Activated naive CD4-positive, alpha-beta T cell treated with anti-CD3 and anti-CD28 coated beads for 36 hours (primary cell): ENCODE data around the gene ATOH8. TPM values are rescaled to one million over a fixed set of nuclear protein-coding genes. Genes with fewer than 3 reads are reported as not detected.

Experiments
- CTCF ChIA-PET: fragments of 350-600 bp; sonication (Branson Sonifier 250); formaldehyde crosslinking; loops from one replicate; lab custom pipeline; 2021; ENCODE audit warnings: antibody characterized with exemption; lab: Charles Lee
- DNase-seq: peaks from one replicate; pipeline ENCODE4 v3.0.0-alpha.2; 2020
- H3K27ac Mint-ChIP-seq: one replicate; pipeline ENCODE4 v1.8.0; 2021; ENCODE audit warnings: mild to moderate bottlenecking, mixed read lengths
- H3K27me3 Mint-ChIP-seq: one replicate; pipeline ENCODE4 v1.8.0; 2021; ENCODE audit warnings: low read depth, mixed read lengths
- H3K36me3 Mint-ChIP-seq: one replicate; pipeline ENCODE4 v1.8.0; 2021; ENCODE audit warnings: low read depth, mixed read lengths
- H3K4me1 Mint-ChIP-seq: one replicate; pipeline ENCODE4 v1.8.0; 2021; ENCODE audit warnings: low read depth, mixed read lengths
- H3K4me3 Mint-ChIP-seq: one replicate; pipeline ENCODE4 v1.8.0; 2021; ENCODE audit warnings: mild to moderate bottlenecking, moderate library complexity, mixed read lengths
- H3K9me3 Mint-ChIP-seq: one replicate; pipeline ENCODE4 v1.8.0; 2021; ENCODE audit warnings: mixed read lengths
- intact Hi-C: fragments of 100-400 bp; cut with micrococcal nuclease; formaldehyde crosslinking; loops from one replicate; pipeline ENCODE4 v1.15.1; 2023
- total RNA-seq, 2 experiments: library from RNA; stranded (reverse); gene quantifications; one replicate each; pipeline ENCODE4 v1.2.3, GENCODE V29; 2021

The ATOH8 gene
- total RNA-seq, 2 experiments from 2014 or later = not detected

GRCh38 chr2:85778646-85779379 is 25.0 kb downstream of the ATOH8 start:
- intact Hi-C loops = no loop called here
- Mint-ChIP-seq H3K27ac (no peak overlapping the region), H3K9me3 (no peaks in the 10 kb centered on the region), H3K4me1 (no peaks in the 10 kb centered on the region), H3K4me3 (no peak overlapping the region), H3K27me3 (peaks cover 2% of the 10 kb centered on the region), H3K36me3 (no peaks in the 10 kb centered on the region)
- CTCF ChIA-PET = no interaction called here
- DNase-seq = no peak

- Mint-ChIP-seq H3K4me3 (no peak overlapping the region), H3K27me3 (no peaks in the 10 kb centered on the region), H3K36me3 (no peaks in the 10 kb centered on the region), H3K4me1 (no peaks in the 10 kb centered on the region), H3K9me3 (no peaks in the 10 kb centered on the region), H3K27ac (no peak overlapping the region)
- CTCF ChIA-PET = no interaction called here
- DNase-seq = no peak
- intact Hi-C loops = no loop called here
Observed at GRCh38 chr2:85779641-85780315, 26.0 kb downstream of the ATOH8 start.

GRCh38 chr2:85780316-85781012 is 26.7 kb downstream of the ATOH8 start:
- intact Hi-C loops = no loop called here
- H3K9me3 Mint-ChIP-seq = no peaks in the 10 kb centered on the region
- DNase-seq = no peak
- CTCF ChIA-PET = no interaction called here
- no peak overlapping the region for H3K4me3 Mint-ChIP-seq
- H3K36me3 Mint-ChIP-seq = no peaks in the 10 kb centered on the region
- no peaks in the 10 kb centered on the region for H3K27me3 Mint-ChIP-seq
- no peak overlapping the region for H3K27ac Mint-ChIP-seq
- H3K4me1 Mint-ChIP-seq = no peaks in the 10 kb centered on the region

- H3K9me3 Mint-ChIP-seq = no peaks in the 10 kb centered on the region
- no peaks in the 10 kb centered on the region for H3K4me1 Mint-ChIP-seq
- no peak overlapping the region for H3K4me3 Mint-ChIP-seq
- DNase-seq = no peak
- no peaks in the 10 kb centered on the region for H3K27me3 Mint-ChIP-seq
- intact Hi-C loops = no loop called here
- H3K27ac Mint-ChIP-seq = no peak overlapping the region
- CTCF ChIA-PET = no interaction called here
- no peaks in the 10 kb centered on the region for H3K36me3 Mint-ChIP-seq
Observed at GRCh38 chr2:85781013-85781332, 27.2 kb downstream of the ATOH8 start.

- intact Hi-C loops = no loop called here
- Mint-ChIP-seq H3K27me3 (no peaks in the 10 kb centered on the region), H3K9me3 (no peaks in the 10 kb centered on the region), H3K4me3 (no peak overlapping the region), H3K36me3 (no peaks in the 10 kb centered on the region), H3K27ac (no peak overlapping the region), H3K4me1 (no peaks in the 10 kb centered on the region)
- CTCF ChIA-PET = no interaction called here
- no peak for DNase-seq
Observed at GRCh38 chr2:85783796-85784195, 30.0 kb downstream of the ATOH8 start.

GRCh38 chr2:85784474-85784986 is 30.7 kb downstream of the ATOH8 start:
- Mint-ChIP-seq H3K27me3 (no peaks in the 10 kb centered on the region), H3K36me3 (no peaks in the 10 kb centered on the region), H3K27ac (no peak overlapping the region), H3K9me3 (no peaks in the 10 kb centered on the region), H3K4me1 (no peaks in the 10 kb centered on the region), H3K4me3 (no peak overlapping the region)
- intact Hi-C loops = no loop called here
- no peak for DNase-seq
- CTCF ChIA-PET = no interaction called here

- Mint-ChIP-seq H3K4me3 (no peak overlapping the region), H3K4me1 (no peaks in the 10 kb centered on the region), H3K36me3 (no peaks in the 10 kb centered on the region), H3K27ac (no peak overlapping the region), H3K27me3 (no peaks in the 10 kb centered on the region), H3K9me3 (no peaks in the 10 kb centered on the region)
- intact Hi-C loops = no loop called here
- CTCF ChIA-PET = interaction anchor here (1.2 kb wide), 1 partner anchor 29 kb away, joined by 4 read pairs; no protein-coding TSS in a partner anchor
- DNase-seq = peak; percentile 21
Observed at GRCh38 chr2:85785027-85785822, 31.4 kb downstream of the ATOH8 start.

GRCh38 chr2:85785871-85786270 is 32.1 kb downstream of the ATOH8 start:
- H3K27me3 Mint-ChIP-seq = no peaks in the 10 kb centered on the region
- no peaks in the 10 kb centered on the region for H3K4me1 Mint-ChIP-seq
- no peak for DNase-seq
- intact Hi-C loops = no loop called here
- no peaks in the 10 kb centered on the region for H3K36me3 Mint-ChIP-seq
- no peak overlapping the region for H3K27ac Mint-ChIP-seq
- CTCF ChIA-PET = interaction anchor here (1.1 to 1.2 kb wide), 2 partner anchors 28 to 80 kb away, joined by 3 to 4 read pairs; no protein-coding TSS in a partner anchor
- H3K4me3 Mint-ChIP-seq = no peak overlapping the region
- no peaks in the 10 kb centered on the region for H3K9me3 Mint-ChIP-seq

- no peaks in the 10 kb centered on the region for H3K27me3 Mint-ChIP-seq
- intact Hi-C loops = no loop called here
- H3K4me1 Mint-ChIP-seq = no peaks in the 10 kb centered on the region
- CTCF ChIA-PET = interaction anchor here (1.1 to 1.2 kb wide), 2 partner anchors 27 to 81 kb away, joined by 3 to 4 read pairs; no protein-coding TSS in a partner anchor
- no peaks in the 10 kb centered on the region for H3K36me3 Mint-ChIP-seq
- H3K4me3 Mint-ChIP-seq = no peak overlapping the region
- no peak overlapping the region for H3K27ac Mint-ChIP-seq
- no peaks in the 10 kb centered on the region for H3K9me3 Mint-ChIP-seq
- no peak for DNase-seq
Observed at GRCh38 chr2:85786444-85786843, 32.7 kb downstream of the ATOH8 start.

GRCh38 chr2:85786865-85787264 is 33.1 kb downstream of the ATOH8 start:
- intact Hi-C loops = no loop called here
- Mint-ChIP-seq H3K4me1 (no peaks in the 10 kb centered on the region), H3K36me3 (no peaks in the 10 kb centered on the region), H3K27me3 (no peaks in the 10 kb centered on the region), H3K27ac (no peak overlapping the region), H3K4me3 (no peak overlapping the region), H3K9me3 (no peaks in the 10 kb centered on the region)
- CTCF ChIA-PET = interaction anchor here (1.1 kb wide), 1 partner anchor 81 kb away, joined by 3 read pairs; no protein-coding TSS in a partner anchor
- DNase-seq = no peak

GRCh38 chr2:85787282-85787980 is 33.6 kb downstream of the ATOH8 start:
- Mint-ChIP-seq H3K27me3 (no peaks in the 10 kb centered on the region), H3K4me3 (no peak overlapping the region)
- CTCF ChIA-PET = no interaction called here

More at GRCh38 chr2:85787282-85787980, 33.6 kb downstream of the ATOH8 start:
- DNase-seq = no peak
- Mint-ChIP-seq H3K36me3 (no peaks in the 10 kb centered on the region), H3K4me1 (no peaks in the 10 kb centered on the region), H3K9me3 (no peaks in the 10 kb centered on the region), H3K27ac (no peak overlapping the region)
- intact Hi-C loops = no loop called here
